ENCODE results near the gene GSX1. TPM values are rescaled to one million over a fixed set of nuclear protein-coding genes. Genes with fewer than 3 reads are reported as not detected.

Gene GSX1
- total RNA-seq, 1 experiment from 2014 or later = not detected

DNA sequence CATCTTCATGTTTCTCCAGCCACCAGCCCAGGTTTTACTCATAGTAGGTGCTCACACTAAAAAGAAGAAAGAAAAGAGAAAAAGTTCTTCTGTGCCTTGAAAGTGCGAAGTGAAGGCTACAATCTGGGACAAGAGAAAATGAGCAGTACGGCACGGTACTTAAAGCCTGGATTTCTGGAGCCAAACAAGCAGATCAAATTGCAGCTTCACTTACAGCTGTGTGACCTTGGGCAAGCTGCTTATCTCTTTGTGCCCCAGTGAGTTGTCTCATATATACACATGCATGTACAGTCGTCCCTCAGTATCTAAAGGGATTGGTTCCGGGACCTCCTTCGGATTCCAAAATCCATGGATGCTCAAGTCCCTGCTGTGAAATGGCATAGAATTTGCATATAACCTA lies 41.8 kb downstream of the GSX1 start:
- Histone ChIP-seq H3K4me2 (ENCODE audit: low read length) (no peak overlapping the region), H3K36me3 (ENCODE audit: control insufficient read depth in 1 of 2, insufficient read depth in 2 of 2, low read length in 2 of 2) (no peaks in the 10 kb centered on the region), H3K9ac (ENCODE audit: low read length) (no peak overlapping the region), H2AFZ (ENCODE audit: low read depth, low read length, poor library complexity, severe bottlenecking) (no peak overlapping the region), H4K20me1 (ENCODE audit: insufficient read depth) (no peaks in the 10 kb centered on the region), H3K4me1 (ENCODE audit: control insufficient read depth in 1 of 2, insufficient read depth in 2 of 2, low read length in 2 of 2) (peaks cover 2 to 7% of the 10 kb centered on the region in 2 experiments; a peak in 2 of 4 replicates), H3K9me3 (ENCODE audit: control insufficient read depth in 1 of 2, insufficient read depth in 1 of 2, low read depth in 1 of 2, low read length in 2 of 2) (no peaks in the 10 kb centered on the region), H3K27ac (ENCODE audit: low read depth, low read length) (no peak overlapping the region), H3K79me2 (ENCODE audit: insufficient read depth, low read length) (no peaks in the 10 kb centered on the region), H3K9me2 (ENCODE audit: insufficient read depth) (no peaks in the 10 kb centered on the region), H3K4me3 (replicated peaks in 1 of 2; ENCODE audit: low read depth in 1 of 2, low read length in 2 of 2) (no peak overlapping the region), H3K27me3 (ENCODE audit: insufficient read depth, low read length) (no peaks in the 10 kb centered on the region)
- DNase-seq (ENCODE audit: low read depth, low spot score) = no peak
- TF ChIP-seq, protein P1, sequence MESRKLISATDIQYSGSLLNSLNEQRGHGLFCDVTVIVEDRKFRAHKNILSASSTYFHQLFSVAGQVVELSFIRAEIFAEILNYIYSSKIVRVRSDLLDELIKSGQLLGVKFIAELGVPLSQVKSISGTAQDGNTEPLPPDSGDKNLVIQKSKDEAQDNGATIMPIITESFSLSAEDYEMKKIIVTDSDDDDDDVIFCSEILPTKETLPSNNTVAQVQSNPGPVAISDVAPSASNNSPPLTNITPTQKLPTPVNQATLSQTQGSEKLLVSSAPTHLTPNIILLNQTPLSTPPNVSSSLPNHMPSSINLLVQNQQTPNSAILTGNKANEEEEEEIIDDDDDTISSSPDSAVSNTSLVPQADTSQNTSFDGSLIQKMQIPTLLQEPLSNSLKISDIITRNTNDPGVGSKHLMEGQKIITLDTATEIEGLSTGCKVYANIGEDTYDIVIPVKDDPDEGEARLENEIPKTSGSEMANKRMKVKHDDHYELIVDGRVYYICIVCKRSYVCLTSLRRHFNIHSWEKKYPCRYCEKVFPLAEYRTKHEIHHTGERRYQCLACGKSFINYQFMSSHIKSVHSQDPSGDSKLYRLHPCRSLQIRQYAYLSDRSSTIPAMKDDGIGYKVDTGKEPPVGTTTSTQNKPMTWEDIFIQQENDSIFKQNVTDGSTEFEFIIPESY (IDR thresholded peaks at IDR 0.05; ENCODE audit: extremely low read depth, insufficient replicate concordance, low read length) = no peak
- no peak for TF ChIP-seq SIN3A (IDR thresholded peaks at IDR 0.05; ENCODE audit: low read depth)
- TF ChIP-seq POLR2AphosphoS5 (IDR thresholded peaks at IDR 0.05; ENCODE audit: low read depth, low read length) = no peak
- no peak for TF ChIP-seq RAD21 (IDR thresholded peaks at IDR 0.05; ENCODE audit: low read depth)
- no peak for TF ChIP-seq ELF1 (IDR thresholded peaks at IDR 0.05; ENCODE audit: borderline replicate concordance, low read depth)
- TF ChIP-seq, protein P2, sequence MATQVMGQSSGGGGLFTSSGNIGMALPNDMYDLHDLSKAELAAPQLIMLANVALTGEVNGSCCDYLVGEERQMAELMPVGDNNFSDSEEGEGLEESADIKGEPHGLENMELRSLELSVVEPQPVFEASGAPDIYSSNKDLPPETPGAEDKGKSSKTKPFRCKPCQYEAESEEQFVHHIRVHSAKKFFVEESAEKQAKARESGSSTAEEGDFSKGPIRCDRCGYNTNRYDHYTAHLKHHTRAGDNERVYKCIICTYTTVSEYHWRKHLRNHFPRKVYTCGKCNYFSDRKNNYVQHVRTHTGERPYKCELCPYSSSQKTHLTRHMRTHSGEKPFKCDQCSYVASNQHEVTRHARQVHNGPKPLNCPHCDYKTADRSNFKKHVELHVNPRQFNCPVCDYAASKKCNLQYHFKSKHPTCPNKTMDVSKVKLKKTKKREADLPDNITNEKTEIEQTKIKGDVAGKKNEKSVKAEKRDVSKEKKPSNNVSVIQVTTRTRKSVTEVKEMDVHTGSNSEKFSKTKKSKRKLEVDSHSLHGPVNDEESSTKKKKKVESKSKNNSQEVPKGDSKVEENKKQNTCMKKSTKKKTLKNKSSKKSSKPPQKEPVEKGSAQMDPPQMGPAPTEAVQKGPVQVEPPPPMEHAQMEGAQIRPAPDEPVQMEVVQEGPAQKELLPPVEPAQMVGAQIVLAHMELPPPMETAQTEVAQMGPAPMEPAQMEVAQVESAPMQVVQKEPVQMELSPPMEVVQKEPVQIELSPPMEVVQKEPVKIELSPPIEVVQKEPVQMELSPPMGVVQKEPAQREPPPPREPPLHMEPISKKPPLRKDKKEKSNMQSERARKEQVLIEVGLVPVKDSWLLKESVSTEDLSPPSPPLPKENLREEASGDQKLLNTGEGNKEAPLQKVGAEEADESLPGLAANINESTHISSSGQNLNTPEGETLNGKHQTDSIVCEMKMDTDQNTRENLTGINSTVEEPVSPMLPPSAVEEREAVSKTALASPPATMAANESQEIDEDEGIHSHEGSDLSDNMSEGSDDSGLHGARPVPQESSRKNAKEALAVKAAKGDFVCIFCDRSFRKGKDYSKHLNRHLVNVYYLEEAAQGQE (IDR thresholded peaks at IDR 0.05; ENCODE audit: low read depth) = no peak
- no peak for ATAC-seq
- RAD21 ChIA-PET (ENCODE audit: low non-redundant PET in 1 of 2, low total read pairs in 2 of 2, uncharacterized antibody in 2 of 2, unreplicated experiment in 2 of 2) = no interaction called here
- POLR2A ChIA-PET = no interaction called here
- CTCF ChIA-PET = interaction anchor here (1.4 to 3.1 kb wide), 3 partner anchors 8 to 150 kb away, joined by 4 to 13 read pairs (median 11); no protein-coding TSS in a partner anchor
- intact Hi-C loops (cut with micrococcal nuclease) = no loop called here
- BruUV-seq (replicated peaks) = no TSS peak
